GM12878 (cell line): ENCODE results near the gene KIR2DL3. TPM values are rescaled to one million over a fixed set of nuclear protein-coding genes. Genes with fewer than 3 reads are reported as not detected.

Experiments used
- ATAC-seq: fragments of 200-7000 bp; cut with Tn5 transposase; 3 replicates; pipeline ENCODE4 v1.9.1; 2020; ENCODE audit warnings: mild to moderate bottlenecking, moderate library complexity
- BruUV-seq: library from RNA; stranded (reverse); fragments of 400-500 nt; replicated peaks from 2 replicates; lab custom pipeline; 2021; lab: Mats Ljungman, UMichigan
- CTCF ChIA-PET: fragments of 300-600 bp; sonication (Branson Sonifier 250); formaldehyde crosslinking; extraction: SDS; loops from one replicate; lab custom pipeline; 2021; ENCODE audit warnings: inconsistent platforms; lab: Yijun Ruan, JAX
- POLR2A ChIA-PET: fragments of 350-600 bp; formaldehyde crosslinking; extraction: SDS; loops from one replicate; lab custom pipeline; 2021; ENCODE audit warnings: inconsistent platforms; lab: Charles Lee
- RAD21 ChIA-PET: fragments of 300-600 bp; sonication (Branson Sonifier 250); formaldehyde crosslinking; loops from one replicate; lab custom pipeline; 2023; ENCODE audit warnings: antibody characterized with exemption; ENCODE audit not compliant: unreplicated experiment; lab: Charles Lee
- SMC1A ChIA-PET: fragments of 300-600 bp; sonication (Branson Sonifier 250); formaldehyde crosslinking; loops from one replicate; lab custom pipeline; 2023; ENCODE audit not compliant: unreplicated experiment, uncharacterized antibody; lab: Charles Lee
- DNase-seq: peaks from one replicate; pipeline ENCODE4 v3.0.0-alpha.2; 2011; ENCODE audit warnings: low read depth, low spot score
- FAIRE-seq: peaks from 3 replicates; lab custom pipeline; 2011; peaks lifted over from hg19 to GRCh38; lab: Jason Lieb, UNC
- H2AFZ ChIP-seq: 2 replicates; pipeline ENCODE4 v1.6.0; 2011; ENCODE audit warnings: low read depth, low read length, control low read depth; ENCODE audit not compliant: control insufficient read depth
- H3K27ac ChIP-seq: 2 replicates; pipeline ENCODE4 v1.5.1; 2011; ENCODE audit warnings: control low read depth; ENCODE audit not compliant: control insufficient read depth, insufficient read depth
- H3K27me3 ChIP-seq, 2 experiments: replicated peaks in 1 of 2; 2 replicates each; pipeline versions ENCODE4 v1.6.0 to v1.6.1; 2011; ENCODE audit warnings: low read length in 1 of 2; ENCODE audit not compliant: control insufficient read depth in 2 of 2, insufficient read depth in 2 of 2
- H3K36me3 ChIP-seq, 2 experiments: 2 replicates each; pipeline ENCODE4 v1.5.1; 2011; ENCODE audit warnings: low read length in 1 of 2; ENCODE audit not compliant: control insufficient read depth in 2 of 2, insufficient read depth in 2 of 2
- H3K4me1 ChIP-seq: 2 replicates; pipeline ENCODE4 v1.6.1; 2011; ENCODE audit warnings: mild to moderate bottlenecking, low read length, moderate library complexity, mixed read lengths; ENCODE audit not compliant: control insufficient read depth, insufficient read depth
- H3K4me2 ChIP-seq: 2 replicates; pipeline ENCODE4 v1.6.0; 2011; ENCODE audit warnings: control low read depth; ENCODE audit not compliant: control insufficient read depth, insufficient read depth
- H3K4me3 ChIP-seq: fragments of 200-600 bp; sonication (generic); 2 replicates; pipeline ENCODE4 v1.5.1; 2016
- H3K79me2 ChIP-seq: 2 replicates; pipeline ENCODE4 v1.6.0; 2011; ENCODE audit warnings: low read length; ENCODE audit not compliant: control insufficient read depth, insufficient read depth
- H3K9ac ChIP-seq: 2 replicates; pipeline ENCODE4 v1.8.0; 2011; ENCODE audit warnings: low read length, control low read depth, mixed read lengths; ENCODE audit not compliant: control insufficient read depth, insufficient read depth
- H3K9me3 ChIP-seq: replicated peaks from 3 replicates; pipeline ENCODE4 v1.5.1; 2011; ENCODE audit warnings: mild to moderate bottlenecking, low read length; ENCODE audit not compliant: control insufficient read depth, insufficient read depth
- H4K20me1 ChIP-seq: 2 replicates; pipeline ENCODE4 v1.6.0; 2011; ENCODE audit not compliant: control insufficient read depth, insufficient read depth
- ATF7 ChIP-seq: fragments of 450-650 bp; IDR thresholded peaks from 2 replicates; pipeline ENCODE4 v1.6.1; 2016; ENCODE audit warnings: low read depth, mild to moderate bottlenecking
- CHD2 ChIP-seq: IDR thresholded peaks from 2 replicates; pipeline ENCODE4 v1.6.1; 2011; ENCODE audit warnings: low read depth, low read length, improper control_type of control experiment, borderline replicate concordance
- CREB1 ChIP-seq: IDR thresholded peaks from 2 replicates; pipeline ENCODE4 v1.6.1; 2012; ENCODE audit warnings: low read depth, mild to moderate bottlenecking, inconsistent platforms
- IKZF2 ChIP-seq, 2 experiments: fragments of 450-650 bp; IDR thresholded peaks; 2 replicates each; pipeline ENCODE4 v1.6.1; 2017; ENCODE audit warnings: mild to moderate bottlenecking in 2 of 2, moderate library complexity in 2 of 2
- NFYA ChIP-seq: IDR thresholded peaks from 2 replicates; pipeline ENCODE4 v1.6.1; 2011; ENCODE audit warnings: low read depth, mild to moderate bottlenecking, low read length, improper control_type of control experiment, borderline replicate concordance
- POLR2AphosphoS2 ChIP-seq: IDR thresholded peaks from 2 replicates; pipeline ENCODE4 v1.6.1; 2011; ENCODE audit warnings: low read depth, mild to moderate bottlenecking, low read length, improper control_type of control experiment, moderate library complexity
- POLR2AphosphoS5 ChIP-seq: IDR thresholded peaks from 2 replicates; pipeline ENCODE4 v1.6.1; 2011; ENCODE audit warnings: mild to moderate bottlenecking, low read length, inconsistent platforms
- RAD21 ChIP-seq: IDR thresholded peaks from 2 replicates; pipeline ENCODE4 v1.6.1; 2011; ENCODE audit warnings: mild to moderate bottlenecking, low read depth, low read length, moderate library complexity; ENCODE audit not compliant: insufficient read depth
- RB1 ChIP-seq: fragments of 450-650 bp; formaldehyde crosslinking; IDR thresholded peaks from 2 replicates; pipeline ENCODE4 v1.6.1; 2017; ENCODE audit warnings: mild to moderate bottlenecking, borderline replicate concordance
- SIX5 ChIP-seq: IDR thresholded peaks from 2 replicates; pipeline ENCODE4 v1.6.1; 2011; ENCODE audit warnings: mild to moderate bottlenecking, low read depth, low read length, moderate library complexity; ENCODE audit not compliant: severe bottlenecking
- SPI1 ChIP-seq: IDR thresholded peaks from 2 replicates; pipeline ENCODE4 v1.6.1; 2011; ENCODE audit warnings: low read depth, mild to moderate bottlenecking, low read length, moderate library complexity, borderline replicate concordance; ENCODE audit not compliant: insufficient read depth
- SREBF2 ChIP-seq: IDR thresholded peaks from 2 replicates; pipeline ENCODE4 v1.6.1; 2012; ENCODE audit warnings: mild to moderate bottlenecking, low read length
- ZNF622 ChIP-seq: fragments of 450-650 bp; IDR thresholded peaks from 2 replicates; pipeline ENCODE4 v1.6.1; 2017; ENCODE audit warnings: mild to moderate bottlenecking, inconsistent platforms
- WGBS: methylation state at CpG from one replicate; pipeline ENCODE4 v1.1.6; 2016; ENCODE audit warnings: low lambda C conversion rate; ENCODE audit not compliant: insufficient replicate concordance, insufficient coverage; ENCODE audit errors: missing lambda C conversion rate; 5-methylcytosine and 5-hydroxymethylcytosine counted together
- in situ Hi-C: fragments of 300-500 bp; cut with MboI; formaldehyde crosslinking; loops from 9 replicates; pipeline ENCODE4 v1.14.3; 2018; ENCODE audit warnings: mixed read lengths
- intact Hi-C: fragments of 100-400 bp; cut with micrococcal nuclease; formaldehyde crosslinking; loops from one replicate; pipeline ENCODE4 v1.14.2; 2022; ENCODE audit not compliant: unreplicated experiment
- polyA plus RNA-seq, 11 experiments: library from polyadenylated mRNA; depleted of rRNA in 4 of 11; unstranded in 6 of 11; stranded (reverse) in 5 of 11; fragments of >200 nt; fragmentation: Nextera tagmentation in 4 of 11; fragmentation: Illumina TruSeq in 1 of 11; extraction: Ambion mirVana in 4 of 11; extraction: Trizol in 1 of 11; gene quantifications; 1 replicate in 1 of 11; 2 replicates in 10 of 11; pipeline versions ENCODE4 v1.2.1 to v1.2.3, GENCODE V29; 2011 to 2016; ENCODE audit warnings: inconsistent platforms in 2 of 11, missing spikeins in 2 of 11, low read depth in 1 of 11
- total RNA-seq, 4 experiments: library from RNA; depleted of rRNA in 3 of 4; stranded (reverse); fragments of >200 nt in 3 of 4; fragmentation: Illumina TruSeq in 1 of 4; extraction: Trizol in 1 of 4; gene quantifications; 2 replicates each; pipeline versions ENCODE4 v1.2.1 to v1.2.3, GENCODE V29; 2013 to 2021
- TF ChIP-seq, protein P1 (sequence below): fragments of 450-650 bp; IDR thresholded peaks from 2 replicates; pipeline ENCODE4 v1.6.1; 2018; ENCODE audit warnings: borderline replicate concordance, mild to moderate bottlenecking; ENCODE audit not compliant: partially characterized antibody
- TF ChIP-seq, protein P2 (sequence below): IDR thresholded peaks from 2 replicates; pipeline ENCODE4 v1.6.1; 2011; ENCODE audit warnings: low read depth, mild to moderate bottlenecking, low read length, moderate library complexity, borderline replicate concordance; ENCODE audit errors: extremely low read depth
- TF ChIP-seq, protein P3 (sequence below): fragments of 450-650 bp; IDR thresholded peaks from 2 replicates; pipeline ENCODE4 v1.6.1; 2017; ENCODE audit warnings: low read depth, mild to moderate bottlenecking, moderate library complexity

The KIR2DL3 gene
- total and polyA plus RNA-seq, 10 of the 15 experiments (the other 5 are each of a cell fraction or from before 2014, with no cell fraction given): 0.45 TPM; not detected in 9

DNA sequence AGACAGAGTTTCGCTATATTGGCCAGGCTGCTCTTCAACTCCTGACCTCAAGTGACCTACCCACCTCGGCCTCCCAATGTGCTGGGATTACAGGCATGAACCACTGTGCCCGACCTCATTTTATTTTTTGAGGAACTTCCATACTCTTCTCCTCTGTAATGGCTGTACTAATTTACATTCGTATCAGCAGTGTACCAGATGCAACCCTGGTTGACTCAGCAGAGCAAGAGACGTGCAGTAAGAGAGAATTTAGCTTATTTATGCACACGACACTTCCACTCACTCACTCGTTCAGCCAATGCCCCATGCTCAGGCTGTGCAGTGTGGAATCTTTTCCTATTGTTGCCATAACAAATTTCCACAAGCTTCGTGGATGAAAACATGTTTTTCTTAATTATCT is 7.1 kb upstream of the KIR2DL3 start:
- Histone ChIP-seq H3K4me2 (no peak overlapping the region), H3K9me3 (no peaks in the 10 kb centered on the region), H3K4me3 (no peak overlapping the region), H3K9ac (no peak overlapping the region), H3K27me3 (no peaks in the 10 kb centered on the region; a peak in 1 of 4 replicates), H3K27ac (no peak overlapping the region), H3K4me1 (no peaks in the 10 kb centered on the region), H3K79me2 (no peaks in the 10 kb centered on the region), H4K20me1 (no peaks in the 10 kb centered on the region), H2AFZ (no peak overlapping the region), H3K36me3 (no peaks in the 10 kb centered on the region)
- ChIA-PET SMC1A (no interaction called here), CTCF (no interaction called here), RAD21 (no interaction called here), POLR2A (no interaction called here)
- TF ChIP-seq, protein P1, sequence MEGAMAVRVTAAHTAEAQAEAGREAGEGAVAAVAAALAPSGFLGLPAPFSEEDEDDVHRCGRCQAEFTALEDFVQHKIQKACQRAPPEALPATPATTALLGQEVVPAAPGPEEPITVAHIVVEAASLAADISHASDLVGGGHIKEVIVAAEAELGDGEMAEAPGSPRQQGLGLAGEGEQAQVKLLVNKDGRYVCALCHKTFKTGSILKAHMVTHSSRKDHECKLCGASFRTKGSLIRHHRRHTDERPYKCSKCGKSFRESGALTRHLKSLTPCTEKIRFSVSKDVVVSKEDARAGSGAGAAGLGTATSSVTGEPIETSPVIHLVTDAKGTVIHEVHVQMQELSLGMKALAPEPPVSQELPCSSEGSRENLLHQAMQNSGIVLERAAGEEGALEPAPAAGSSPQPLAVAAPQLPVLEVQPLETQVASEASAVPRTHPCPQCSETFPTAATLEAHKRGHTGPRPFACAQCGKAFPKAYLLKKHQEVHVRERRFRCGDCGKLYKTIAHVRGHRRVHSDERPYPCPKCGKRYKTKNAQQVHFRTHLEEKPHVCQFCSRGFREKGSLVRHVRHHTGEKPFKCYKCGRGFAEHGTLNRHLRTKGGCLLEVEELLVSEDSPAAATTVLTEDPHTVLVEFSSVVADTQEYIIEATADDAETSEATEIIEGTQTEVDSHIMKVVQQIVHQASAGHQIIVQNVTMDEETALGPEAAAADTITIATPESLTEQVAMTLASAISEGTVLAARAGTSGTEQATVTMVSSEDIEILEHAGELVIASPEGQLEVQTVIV: no peak
- TF ChIP-seq ZNF622 (no peak), RAD21 (no peak), ATF7 (no peak), NFYA (no peak), IKZF2 (IDR thresholded peaks at IDR 0.05) (no peak), CHD2 (no peak), RB1 (no peak), SREBF2 (no peak), CREB1 (no peak), SPI1 (no peak), SIX5 (no peak), POLR2AphosphoS2 (no peak), POLR2AphosphoS5 (no peak)
- TF ChIP-seq, protein P2, sequence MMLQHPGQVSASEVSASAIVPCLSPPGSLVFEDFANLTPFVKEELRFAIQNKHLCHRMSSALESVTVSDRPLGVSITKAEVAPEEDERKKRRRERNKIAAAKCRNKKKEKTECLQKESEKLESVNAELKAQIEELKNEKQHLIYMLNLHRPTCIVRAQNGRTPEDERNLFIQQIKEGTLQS: no peak
- TF ChIP-seq, protein P3, sequence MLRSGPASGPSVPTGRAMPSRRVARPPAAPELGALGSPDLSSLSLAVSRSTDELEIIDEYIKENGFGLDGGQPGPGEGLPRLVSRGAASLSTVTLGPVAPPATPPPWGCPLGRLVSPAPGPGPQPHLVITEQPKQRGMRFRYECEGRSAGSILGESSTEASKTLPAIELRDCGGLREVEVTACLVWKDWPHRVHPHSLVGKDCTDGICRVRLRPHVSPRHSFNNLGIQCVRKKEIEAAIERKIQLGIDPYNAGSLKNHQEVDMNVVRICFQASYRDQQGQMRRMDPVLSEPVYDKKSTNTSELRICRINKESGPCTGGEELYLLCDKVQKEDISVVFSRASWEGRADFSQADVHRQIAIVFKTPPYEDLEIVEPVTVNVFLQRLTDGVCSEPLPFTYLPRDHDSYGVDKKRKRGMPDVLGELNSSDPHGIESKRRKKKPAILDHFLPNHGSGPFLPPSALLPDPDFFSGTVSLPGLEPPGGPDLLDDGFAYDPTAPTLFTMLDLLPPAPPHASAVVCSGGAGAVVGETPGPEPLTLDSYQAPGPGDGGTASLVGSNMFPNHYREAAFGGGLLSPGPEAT: no peak
- BruUV-seq: no TSS peak
- no peak for DNase-seq
- intact Hi-C loops (no loop called here), in situ Hi-C loops (no loop called here)
- no peak for FAIRE-seq
- WGBS: 2% methylated on average over 8 of the region's 8 CpGs
- no peak for ATAC-seq
